GM20431 (cell line): ENCODE data around the gene HSF2BP.
"Not testable (repeated sequence)": the region's sequence is repeated elsewhere in the genome, so short reads cannot be mapped to it uniquely, and the experiment has no call there.

Experiments used
- in situ Hi-C: fragments of 300-500 bp; cut with MseI, MboI; formaldehyde crosslinking; loops from one replicate; pipeline ENCODE4 v1.15.0; 2020; ENCODE audit warnings: low sequenced_read_pairs; ENCODE audit not compliant: unreplicated experiment

HSF2BP gene

GRCh38 chr21:43659136-43660000 lies at the start of gene HSF2BP, which contains the start of gene RRP1B:
Gene HSF2BP (minus strand): TSS chr21:43659488. CDS start chr21:43658096, 1,392 bp downstream.
Gene RRP1B (plus strand): TSS chr21:43659560. CDS start chr21:43659665, 105 bp downstream.
- in situ Hi-C loops, result no loop called here

GRCh38 chr21:43708745-43709381 lies 49.6 kb upstream of the HSF2BP start:
- in situ Hi-C loops, result no loop called here

DNA sequence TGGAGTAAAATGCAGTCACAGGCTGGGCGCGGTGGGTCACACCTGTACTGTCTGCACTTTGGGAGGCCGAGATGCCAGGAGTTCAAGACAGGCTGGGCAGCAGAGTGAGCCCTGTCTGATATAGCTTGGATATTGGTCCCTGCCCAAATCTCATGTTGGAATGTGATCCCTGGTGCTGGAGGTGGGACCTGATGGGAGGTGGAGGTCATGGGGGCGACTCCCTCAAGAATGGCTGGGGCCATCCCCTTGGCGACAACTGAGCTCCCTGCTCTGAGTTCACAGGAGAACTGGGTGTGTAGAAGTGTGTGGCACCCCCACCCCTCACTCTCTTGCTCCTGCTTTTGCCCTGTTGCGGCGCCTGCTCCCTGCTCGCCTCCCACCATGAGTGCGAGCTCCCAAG lies 48.2 kb upstream of the HSF2BP start:
- in situ Hi-C loops, result no loop called here

GRCh38 chr21:43703035-43703880 lies 44.0 kb upstream of the HSF2BP start:
- in situ Hi-C loops, result no loop called here

DNA sequence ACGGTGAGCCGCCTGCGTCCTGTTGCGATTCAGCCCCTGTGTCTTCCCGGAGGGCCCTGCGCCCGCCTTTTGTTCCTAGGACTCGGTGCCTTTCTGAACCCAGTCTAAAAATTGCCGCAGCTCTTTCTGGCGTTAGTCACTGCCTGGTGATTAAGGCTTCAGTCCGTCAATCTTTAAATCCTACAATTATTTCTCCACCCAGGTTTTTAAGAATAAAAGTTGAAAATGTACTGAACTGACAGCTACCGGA lies 43.4 kb upstream of the HSF2BP start:
- in situ Hi-C loops, result no loop called here

GRCh38 chr21:43701936-43702784 lies 42.9 kb upstream of the HSF2BP start:
- in situ Hi-C loops, result no loop called here

- in situ Hi-C loops, result no loop called here
Measured at GRCh38 chr21:43699933-43700599, 40.8 kb upstream of the HSF2BP start.

DNA sequence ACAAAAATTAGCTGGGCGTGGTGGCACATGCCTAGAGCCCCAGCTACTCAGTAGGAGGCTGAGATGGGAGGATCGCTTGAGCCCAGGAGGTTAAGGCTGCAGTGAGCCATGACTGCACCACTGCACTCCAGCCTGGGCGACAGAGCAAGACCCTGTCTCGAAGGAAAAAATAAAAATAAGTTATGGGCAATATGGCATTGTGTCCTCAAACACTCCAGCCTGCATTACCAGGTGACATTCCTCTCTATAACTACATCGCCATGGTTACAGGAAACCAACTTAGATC lies 40.1 kb upstream of the HSF2BP start:
- in situ Hi-C loops, result not testable (repeated sequence)

DNA sequence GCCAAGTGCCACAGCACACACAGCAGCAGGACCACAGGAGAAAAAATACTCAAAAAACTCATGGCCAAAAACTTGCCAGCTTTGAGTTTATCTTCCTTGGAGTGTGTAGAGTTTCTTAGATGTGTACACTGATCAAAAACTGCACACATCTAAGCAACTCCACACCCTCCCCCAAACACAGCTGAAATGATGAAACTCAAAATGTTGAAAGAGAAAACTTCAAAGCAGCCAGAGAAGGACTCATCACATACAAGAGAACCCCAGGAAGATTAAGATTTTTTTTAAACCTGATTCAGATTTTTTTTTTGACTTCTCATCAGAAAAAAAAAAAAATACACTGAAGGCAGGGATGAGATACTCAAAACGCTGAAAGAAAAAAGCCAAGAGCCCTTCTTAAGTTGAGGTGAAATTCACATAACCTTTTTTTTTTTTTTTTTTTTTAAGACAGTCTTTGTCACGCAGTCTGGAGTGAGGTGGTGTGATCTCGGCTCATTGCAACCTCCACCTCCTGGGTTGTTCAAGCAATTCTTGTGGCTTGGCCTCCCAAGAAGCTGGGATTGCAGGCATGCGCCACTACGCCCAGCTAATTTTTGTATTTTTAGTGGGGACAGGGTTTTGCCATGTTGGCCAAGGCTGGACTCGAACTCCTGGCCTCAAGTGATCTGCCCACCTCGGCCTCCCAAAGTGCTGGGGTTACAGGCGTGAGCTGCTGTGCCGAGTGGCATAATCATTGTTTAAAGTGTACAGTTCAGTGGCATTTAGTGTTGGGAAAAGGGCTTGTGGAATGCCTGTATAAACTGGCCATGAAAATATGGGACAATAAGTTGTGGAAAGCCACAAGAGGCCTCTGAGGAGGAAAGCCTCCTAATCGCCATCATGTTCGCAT lies 38.7 kb upstream of the HSF2BP start:
- in situ Hi-C loops, result no loop called here

DNA sequence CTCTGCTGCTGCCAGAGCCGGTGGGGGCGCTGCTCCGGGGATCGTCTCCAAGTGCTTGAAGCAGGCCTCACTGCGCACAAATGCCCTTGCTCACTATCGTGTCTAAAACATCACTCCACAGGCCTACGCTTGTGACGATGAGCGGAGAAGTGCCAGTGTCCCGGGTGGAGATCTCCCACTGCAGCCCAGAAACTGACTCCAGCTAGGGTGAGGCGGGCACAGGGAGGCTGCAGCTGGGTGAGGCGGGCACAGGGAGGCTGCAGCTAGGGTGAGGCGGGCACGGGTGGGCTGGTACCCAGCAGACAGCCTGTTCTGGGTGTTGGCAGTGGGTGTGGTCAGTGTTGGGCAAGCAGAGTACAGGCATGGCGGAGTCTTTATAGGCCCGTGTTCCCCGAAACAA lies 36.9 kb upstream of the HSF2BP start:
- in situ Hi-C loops, result no loop called here

DNA sequence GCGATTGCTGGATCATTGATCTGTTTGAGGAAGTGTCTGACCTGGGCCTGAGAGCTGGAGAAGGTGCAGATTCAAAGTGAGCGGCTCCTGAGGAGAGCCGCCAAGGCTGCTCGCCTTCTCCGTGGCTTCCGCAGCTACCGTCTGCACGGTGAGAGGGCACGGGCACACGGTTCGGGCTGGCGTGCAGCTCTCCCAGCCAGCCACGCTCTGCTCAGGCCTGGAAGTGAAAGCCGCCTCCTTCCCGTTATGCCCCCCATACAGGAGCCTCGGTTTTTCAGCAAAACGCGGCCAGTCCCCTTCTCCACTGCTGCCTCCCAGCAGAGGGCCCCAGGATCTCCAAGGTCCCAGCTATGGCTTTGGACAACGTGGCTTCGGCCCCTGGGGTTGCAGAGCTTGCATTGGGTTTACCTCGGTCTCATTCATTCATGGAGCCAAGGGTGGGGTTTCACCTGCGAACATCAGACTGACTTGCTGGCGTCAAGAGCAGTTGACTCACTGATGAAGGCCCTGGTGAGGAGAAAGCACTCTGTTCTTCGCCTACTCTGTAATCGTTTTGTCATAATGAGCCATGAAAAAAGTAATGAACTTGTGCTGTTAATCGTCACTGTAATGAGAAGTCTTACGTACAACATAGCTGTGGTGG lies 35.3 kb upstream of the HSF2BP start:
- in situ Hi-C loops, result no loop called here

DNA sequence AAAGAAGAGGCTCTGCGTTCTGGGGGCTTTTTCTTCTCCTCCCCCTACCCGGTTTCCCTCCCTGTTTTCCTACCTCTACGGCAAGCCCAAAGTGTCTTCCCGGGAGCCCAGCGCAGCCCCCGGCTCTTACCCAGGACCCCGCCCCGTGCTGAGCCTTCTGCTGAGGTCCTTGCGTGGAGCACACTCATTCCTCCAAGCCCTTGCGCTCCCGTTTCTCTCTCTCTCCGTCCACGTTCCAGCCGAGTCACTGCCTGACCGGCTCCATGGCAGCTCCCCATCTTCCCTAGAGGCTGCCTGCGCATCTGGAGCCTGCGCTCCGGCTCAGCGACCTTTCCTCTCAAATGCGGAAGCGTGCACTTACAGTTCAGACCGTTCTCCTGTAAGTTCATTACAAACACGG lies 34.7 kb upstream of the HSF2BP start:
- in situ Hi-C loops, result no loop called here

GRCh38 chr21:43692949-43693348 lies 33.7 kb upstream of the HSF2BP start:
- in situ Hi-C loops, result no loop called here

DNA sequence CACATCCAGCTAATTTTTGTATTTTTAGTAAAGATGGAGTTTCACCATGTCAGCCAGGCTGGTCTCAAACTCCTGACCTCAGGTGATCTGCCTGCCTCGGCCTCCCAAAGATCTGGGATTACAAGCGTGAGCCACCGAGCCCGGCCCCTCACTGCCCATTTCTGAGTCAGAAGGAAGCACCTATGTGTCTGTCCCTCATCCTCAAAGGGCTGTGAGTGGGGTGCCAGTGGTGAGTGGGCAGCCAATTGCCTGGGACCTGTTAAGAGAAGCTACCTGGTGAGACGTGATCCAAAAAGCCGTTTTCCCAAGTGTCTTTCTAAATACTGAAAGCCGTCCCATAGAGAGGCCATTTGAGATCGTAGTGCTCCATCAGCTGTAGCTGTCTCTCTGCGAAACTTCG lies 32.5 kb upstream of the HSF2BP start:
- in situ Hi-C loops, result no loop called here

GRCh38 chr21:43691086-43691795 lies 32.0 kb upstream of the HSF2BP start:
- in situ Hi-C loops, result no loop called here

- in situ Hi-C loops, result no loop called here
Measured at GRCh38 chr21:43690346-43690745, 31.1 kb upstream of the HSF2BP start.

DNA sequence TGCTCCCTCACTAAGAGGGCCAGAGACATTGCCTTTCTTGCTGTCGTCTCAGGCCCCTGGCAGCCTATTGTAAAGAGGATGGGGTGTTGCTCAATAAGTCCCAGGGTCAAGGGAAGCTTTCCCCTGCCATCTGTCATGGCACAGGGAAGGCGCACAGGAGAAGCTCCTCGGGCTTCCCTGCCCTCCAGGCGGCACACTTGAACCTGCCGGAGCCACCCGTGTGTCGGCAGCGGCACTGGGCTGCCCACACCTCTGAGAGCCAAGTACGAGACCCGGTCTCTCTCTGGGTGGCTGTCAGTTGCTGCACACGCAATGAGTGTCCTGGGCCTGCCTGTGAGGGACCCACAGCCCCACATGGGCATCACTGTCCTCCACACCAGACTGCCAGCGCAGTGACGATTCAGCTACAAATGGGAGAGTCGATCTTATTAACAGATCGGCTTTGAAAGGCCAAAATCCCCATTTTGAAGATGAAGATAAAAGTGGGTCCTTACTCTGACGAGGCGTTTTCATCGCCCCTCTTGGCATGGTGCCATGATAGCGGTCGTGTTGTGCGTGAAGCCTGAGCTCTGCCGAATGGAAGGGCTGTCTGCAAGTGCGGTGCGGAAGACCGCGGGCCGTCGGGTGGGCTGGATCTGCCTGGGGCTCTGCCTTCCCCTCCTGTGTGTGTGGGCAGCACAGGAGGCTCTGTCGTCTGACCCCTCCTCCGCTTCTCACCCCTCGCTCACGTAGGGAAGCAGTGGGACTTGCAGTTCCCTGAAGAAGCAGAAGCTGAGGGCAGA lies 30.5 kb upstream of the HSF2BP start:
- in situ Hi-C loops, result no loop called here
